ENCODE data around the gene SNN.

The SNN gene

GRCh38 chr16:11670171-11671131 lies 2.2 kb downstream of the SNN start:
- DNase-seq (ENCODE audit: insufficient read length) (no peak), FAIRE-seq (peak; percentile 92)
- TF ChIP-seq TAF1 (IDR thresholded peaks at IDR 0.05; ENCODE audit: borderline replicate concordance, low read depth, low read length) (no peak), POLR2A (IDR thresholded peaks at IDR 0.05; ENCODE audit: low read depth, low read length) (no peak), POLR2AphosphoS5 (IDR thresholded peaks at IDR 0.05; ENCODE audit: low read depth, low read length) (no peak; the same call in none of the 2 replicates)

GRCh38 chr16:11671271-11671670 lies 3.0 kb downstream of the SNN start:
- DNase-seq (ENCODE audit: insufficient read length) (no peak), FAIRE-seq (no peak)

GRCh38 chr16:11671676-11672075 lies 3.4 kb downstream of the SNN start:
- FAIRE-seq = no peak
- no peak for TF ChIP-seq POLR2AphosphoS5 (IDR thresholded peaks at IDR 0.05; ENCODE audit: low read depth, low read length)
- no peak for TF ChIP-seq TAF1 (IDR thresholded peaks at IDR 0.05; ENCODE audit: borderline replicate concordance, low read depth, low read length)
- TF ChIP-seq POLR2A (IDR thresholded peaks at IDR 0.05; ENCODE audit: low read depth, low read length) = no peak
- no peak for DNase-seq (ENCODE audit: insufficient read length)

More at GRCh38 chr16:11671271-11671670, 3.0 kb downstream of the SNN start:
- no peak for TF ChIP-seq POLR2A (IDR thresholded peaks at IDR 0.05; ENCODE audit: low read depth, low read length)
- no peak for TF ChIP-seq POLR2AphosphoS5 (IDR thresholded peaks at IDR 0.05; ENCODE audit: low read depth, low read length)
- no peak for TF ChIP-seq TAF1 (IDR thresholded peaks at IDR 0.05; ENCODE audit: borderline replicate concordance, low read depth, low read length)

GRCh38 chr16:11672206-11673090 lies 4.2 kb downstream of the SNN start:
- peak; percentile 88 for FAIRE-seq
- TF ChIP-seq TAF1 (IDR thresholded peaks at IDR 0.05; ENCODE audit: borderline replicate concordance, low read depth, low read length) (no peak), POLR2AphosphoS5 (IDR thresholded peaks at IDR 0.05; ENCODE audit: low read depth, low read length) (no peak; the same call in 1 of the 2 replicates), POLR2A (IDR thresholded peaks at IDR 0.05; ENCODE audit: low read depth, low read length) (no peak)
- no peak for DNase-seq (ENCODE audit: insufficient read length)

- DNase-seq (ENCODE audit: insufficient read length) (no peak), FAIRE-seq (no peak)
- TF ChIP-seq POLR2A (IDR thresholded peaks at IDR 0.05; ENCODE audit: low read depth, low read length) (no peak; the same call in 1 of the 2 replicates), TAF1 (IDR thresholded peaks at IDR 0.05; ENCODE audit: borderline replicate concordance, low read depth, low read length) (no peak), POLR2AphosphoS5 (IDR thresholded peaks at IDR 0.05; ENCODE audit: low read depth, low read length) (no peak)
These were observed 5.1 kb downstream of the SNN start for GRCh38 chr16:11673091-11674000.

DNA sequence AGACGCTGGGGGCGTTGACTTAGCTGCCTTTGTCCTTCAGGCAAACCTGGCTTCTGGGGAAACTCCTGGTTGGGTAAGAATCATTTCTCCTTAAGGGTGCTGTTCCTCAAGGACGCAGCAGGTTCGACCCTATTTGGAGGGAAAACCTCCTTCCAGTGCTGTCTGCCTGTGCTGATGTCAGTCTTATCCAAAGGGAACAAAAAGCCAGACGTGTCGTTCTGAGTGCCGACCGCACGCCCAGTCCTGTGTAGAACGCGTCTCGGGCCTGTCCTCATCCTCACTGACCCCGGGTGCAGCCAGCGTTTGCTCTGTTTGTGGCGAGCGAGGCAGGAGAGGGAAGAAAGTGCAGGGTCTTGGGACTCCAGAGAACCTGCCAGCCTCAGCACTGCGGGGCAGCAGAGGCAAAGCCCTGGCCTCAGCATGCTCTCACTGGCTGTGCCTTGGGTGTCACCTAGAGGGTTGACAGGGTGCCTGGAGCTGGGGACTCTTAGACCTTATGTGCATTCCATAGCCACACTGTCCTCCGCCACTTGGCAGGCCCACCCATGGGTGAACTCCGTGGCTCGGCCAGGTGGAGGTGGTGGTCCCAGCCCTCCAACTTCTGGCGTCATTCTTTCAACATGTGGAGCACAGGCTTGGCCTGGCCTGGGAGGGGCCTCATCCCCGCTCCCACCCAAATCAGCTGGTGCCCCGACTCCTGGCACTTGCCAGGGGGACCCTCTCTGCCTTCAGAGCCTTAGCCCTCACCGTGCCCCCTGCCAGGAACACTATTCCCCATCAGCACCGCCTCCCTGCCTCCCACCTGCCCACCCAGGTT lies 6.0 kb downstream of the SNN start:
- FAIRE-seq = no peak

GRCh38 chr16:11674818-11675560 lies 6.7 kb downstream of the SNN start:
- FAIRE-seq (no peak), DNase-seq (ENCODE audit: insufficient read length) (no peak)
- TF ChIP-seq POLR2AphosphoS5 (IDR thresholded peaks at IDR 0.05; ENCODE audit: low read depth, low read length) = 0 out of 2 replicates have a peak, but pooled peaks have one; percentile 32
- TF ChIP-seq POLR2A (IDR thresholded peaks at IDR 0.05; ENCODE audit: low read depth, low read length) = no peak

More for the DNA sequence above, 6.0 kb downstream of the SNN start:
- TF ChIP-seq POLR2AphosphoS5 (IDR thresholded peaks at IDR 0.05; ENCODE audit: low read depth, low read length) (no peak), POLR2A (IDR thresholded peaks at IDR 0.05; ENCODE audit: low read depth, low read length) (no peak), TAF1 (IDR thresholded peaks at IDR 0.05; ENCODE audit: borderline replicate concordance, low read depth, low read length) (no peak)
- DNase-seq (ENCODE audit: insufficient read length) = no peak

DNA sequence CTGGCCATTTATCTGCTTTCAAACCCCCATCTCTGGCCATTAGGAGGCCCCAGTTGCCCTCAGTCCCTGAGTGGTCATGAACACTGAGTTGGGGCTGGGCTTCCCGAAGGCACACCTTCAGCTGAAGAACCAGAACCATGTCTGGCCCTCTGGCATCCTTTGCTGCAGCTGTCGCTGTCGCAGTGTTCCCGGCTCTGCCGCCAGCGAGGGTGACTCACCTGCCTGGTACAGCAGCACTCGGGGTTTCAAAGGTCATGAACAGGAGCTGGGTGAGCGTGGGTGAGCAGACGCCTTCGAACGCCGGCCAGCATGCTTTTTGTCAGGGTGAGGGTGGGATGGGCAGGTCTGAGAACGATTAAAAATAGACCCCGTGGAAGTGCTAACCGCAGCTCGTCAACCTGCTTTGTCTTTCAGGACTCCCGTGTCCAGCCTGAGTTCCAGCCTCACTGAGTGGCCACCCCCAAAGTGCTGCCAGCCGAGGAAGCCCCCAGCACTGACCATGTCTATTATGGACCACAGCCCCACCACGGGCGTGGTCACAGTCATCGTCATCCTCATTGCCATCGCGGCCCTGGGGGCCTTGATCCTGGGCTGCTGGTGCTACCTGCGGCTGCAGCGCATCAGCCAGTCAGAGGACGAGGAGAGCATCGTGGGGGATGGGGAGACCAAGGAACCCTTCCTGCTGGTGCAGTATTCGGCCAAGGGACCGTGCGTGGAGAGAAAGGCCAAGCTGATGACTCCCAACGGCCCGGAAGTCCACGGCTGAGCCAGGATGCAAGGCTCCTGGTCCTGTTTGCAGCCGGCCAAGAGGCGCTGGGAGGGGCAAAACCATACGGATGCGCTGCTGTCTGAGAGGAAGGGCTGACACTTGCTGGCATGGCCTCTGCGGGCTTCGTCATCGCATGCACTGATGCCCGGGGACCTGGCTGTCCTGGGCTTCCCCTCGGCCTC lies 7.6 kb downstream of the SNN start:
- TF ChIP-seq TAF1 (IDR thresholded peaks at IDR 0.05; ENCODE audit: borderline replicate concordance, low read depth, low read length) = no peak
- 0 out of 2 replicates have a peak, but pooled peaks have one; percentile 9 for TF ChIP-seq POLR2AphosphoS5 (IDR thresholded peaks at IDR 0.05; ENCODE audit: low read depth, low read length)
- TF ChIP-seq POLR2A (IDR thresholded peaks at IDR 0.05; ENCODE audit: low read depth, low read length) = no peak
- DNase-seq (ENCODE audit: insufficient read length) (no peak), FAIRE-seq (no peak)

Measured in GM12892 (cell line).